PC-3 (cell line): ENCODE results near the gene GLOD5. TPM values are rescaled to one million over a fixed set of nuclear protein-coding genes. Genes with fewer than 3 reads are reported as not detected.

Experiments used
- ATAC-seq: fragments of 200-7000 bp; cut with Tn5 transposase; 2 replicates; pipeline ENCODE4 v1.9.1; 2020; ENCODE audit warnings: mild to moderate bottlenecking, moderate library complexity
- BruUV-seq: library from RNA; stranded (reverse); fragments of 400-500 nt; replicated peaks from 2 replicates; lab custom pipeline; 2021; lab: Mats Ljungman, UMichigan
- CTCF ChIA-PET: fragments of 300-600 bp; sonication (Branson Sonifier 250); formaldehyde crosslinking; loops from one replicate; lab custom pipeline; 2022; ENCODE audit warnings: antibody characterized with exemption; lab: Charles Lee
- POLR2A ChIA-PET: fragments of 300-600 bp; sonication (Branson Sonifier 250); formaldehyde crosslinking; loops from one replicate; lab custom pipeline; 2022; ENCODE audit warnings: antibody characterized with exemption; ENCODE audit not compliant: unreplicated experiment; lab: Charles Lee
- DNase-seq: peaks from one replicate; pipeline ENCODE4 v3.0.0-alpha.2; 2015
- H2AFZ ChIP-seq: fragments of 300-600 bp; sonication (generic); 2 replicates; pipeline ENCODE4 v1.6.0; 2016; ENCODE audit warnings: antibody characterized with exemption, low read length
- H3F3A ChIP-seq: fragments of 300-600 bp; sonication (generic); one replicate; pipeline ENCODE4 v1.6.0; 2017; ENCODE audit warnings: antibody characterized with exemption, low read length, control low read depth, mild to moderate bottlenecking; ENCODE audit not compliant: unreplicated experiment
- H3K27ac ChIP-seq: fragments of 300-600 bp; sonication (generic); 2 replicates; pipeline ENCODE4 v1.5.1; 2016; ENCODE audit warnings: mild to moderate bottlenecking, low read length
- H3K27me3 ChIP-seq: fragments of 300-600 bp; sonication (generic); 2 replicates; pipeline ENCODE4 v1.6.1; 2016; ENCODE audit warnings: low read length, mixed read lengths
- H3K36me3 ChIP-seq: fragments of 300-600 bp; sonication (generic); 2 replicates; pipeline ENCODE4 v1.6.1; 2016; ENCODE audit warnings: low read depth, mixed run types, low read length, mixed read lengths
- H3K4me1 ChIP-seq: fragments of 300-600 bp; sonication (generic); 2 replicates; pipeline ENCODE4 v1.5.1; 2016; ENCODE audit warnings: low read length; ENCODE audit not compliant: insufficient read depth
- H3K4me2 ChIP-seq: fragments of 300-600 bp; sonication (generic); 2 replicates; pipeline ENCODE4 v1.6.0; 2016; ENCODE audit warnings: low read length
- H3K4me3 ChIP-seq: fragments of 300-600 bp; sonication (generic); 2 replicates; pipeline ENCODE4 v1.5.1; 2016; ENCODE audit warnings: mild to moderate bottlenecking, low read length, mixed read lengths
- H3K79me2 ChIP-seq: fragments of 300-600 bp; sonication (generic); 2 replicates; pipeline ENCODE4 v1.6.1; 2017; ENCODE audit warnings: low read length, mixed read lengths
- H3K9ac ChIP-seq: fragments of 300-600 bp; sonication (generic); 2 replicates; pipeline ENCODE4 v1.6.0; 2016; ENCODE audit warnings: mild to moderate bottlenecking, low read length
- H3K9me2 ChIP-seq: fragments of 300-600 bp; sonication (generic); replicated peaks from 2 replicates; pipeline ENCODE4 v1.6.1; 2016; ENCODE audit warnings: mixed run types, low read length, mixed read lengths
- H3K9me3 ChIP-seq: fragments of 300-600 bp; sonication (generic); 2 replicates; pipeline ENCODE4 v1.6.1; 2016; ENCODE audit warnings: low read length, mixed read lengths
- H4K20me1 ChIP-seq: fragments of 300-600 bp; sonication (generic); 2 replicates; pipeline ENCODE4 v1.6.1; 2016; ENCODE audit warnings: low read length, mixed read lengths
- EZH2 ChIP-seq: fragments of 300-600 bp; sonication (generic); IDR thresholded peaks from one replicate; pipeline ENCODE4 v1.6.1; 2017; ENCODE audit warnings: antibody characterized with exemption, mild to moderate bottlenecking, low read length; ENCODE audit not compliant: unreplicated experiment
- EZH2phosphoT487 ChIP-seq: fragments of 300-600 bp; sonication (generic); IDR thresholded peaks from 2 replicates; pipeline ENCODE4 v1.6.1; 2018; ENCODE audit warnings: mild to moderate bottlenecking, antibody characterized with exemption, low read length, borderline replicate concordance
- intact Hi-C: fragments of 100-400 bp; cut with micrococcal nuclease; formaldehyde crosslinking; loops from 2 replicates; pipeline ENCODE4 v1.9.0; 2023
- total RNA-seq: library from RNA; depleted of rRNA; stranded (reverse); fragments of >200 nt; gene quantifications from 2 replicates; pipeline ENCODE4 v1.2.3, GENCODE V29; 2014
- TF ChIP-seq, protein P1 (sequence below): fragments of 300-600 bp; sonication (generic); conservative IDR thresholded peaks from 2 replicates; pipeline ENCODE4 v1.5.1; 2017; ENCODE audit warnings: antibody characterized with exemption, low read depth, mild to moderate bottlenecking, low read length

GLOD5 gene
- total RNA-seq, 1 experiment from 2014 or later, result not detected

DNA sequence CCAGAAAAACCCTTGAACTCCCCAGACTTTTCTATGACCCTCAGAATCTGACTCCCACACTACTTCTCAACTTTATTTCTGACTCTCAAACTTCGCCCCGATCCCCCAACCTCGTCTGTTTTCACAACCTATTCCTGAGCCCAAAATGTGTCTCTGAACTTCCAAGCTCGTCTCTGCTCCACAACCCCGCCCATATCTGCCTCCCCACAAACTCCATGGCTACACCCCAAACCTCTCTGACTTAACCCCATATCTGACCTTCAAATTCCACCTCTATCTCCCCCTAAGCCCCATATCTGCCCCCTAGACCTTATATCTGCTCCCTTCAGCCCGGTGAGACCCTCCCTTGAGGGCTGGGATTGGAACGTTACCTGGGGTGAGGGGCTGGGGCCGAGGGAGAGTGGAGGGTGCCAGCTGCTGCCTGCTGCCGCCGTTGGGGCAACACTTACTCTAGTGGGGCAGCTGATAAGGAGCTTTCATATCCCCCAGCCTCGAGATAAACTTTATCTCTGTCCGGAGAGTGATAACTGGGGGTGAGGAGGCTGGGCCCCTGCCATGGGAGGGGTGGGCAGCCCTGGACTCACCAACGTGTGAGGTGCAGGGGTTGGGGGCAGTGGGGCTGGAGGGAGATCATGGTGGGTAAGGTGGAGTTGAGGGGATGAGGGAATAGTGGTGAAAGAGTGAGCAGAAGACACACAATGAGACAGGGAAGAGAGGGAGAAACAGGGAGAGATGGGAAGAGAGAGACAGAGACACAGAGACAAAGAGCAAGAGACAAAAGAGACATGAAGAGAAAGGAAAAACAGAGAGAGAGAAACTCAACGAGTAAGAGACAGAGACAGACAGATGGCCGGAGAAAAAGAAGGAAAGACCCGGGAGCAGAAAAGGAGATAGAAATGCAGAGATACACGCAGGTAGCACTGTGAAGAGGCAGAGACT lies 26.2 kb downstream of the GLOD5 start:
- Histone ChIP-seq H3K79me2 (no peaks in the 10 kb centered on the region), H3F3A (no peaks in the 10 kb centered on the region), H3K4me1 (no peaks in the 10 kb centered on the region), H3K4me2 (no peak overlapping the region), H2AFZ (no peak overlapping the region), H3K9me3 (no peaks in the 10 kb centered on the region), H3K36me3 (no peaks in the 10 kb centered on the region), H3K27me3 (no peaks in the 10 kb centered on the region), H4K20me1 (no peaks in the 10 kb centered on the region), H3K9me2 (no peaks in the 10 kb centered on the region), H3K4me3 (no peak overlapping the region), H3K27ac (no peak overlapping the region), H3K9ac (no peak overlapping the region)
- no TSS peak for BruUV-seq
- ChIA-PET POLR2A (no interaction called here), CTCF (no interaction called here)
- DNase-seq (no peak), ATAC-seq (no peak)
- no peak for TF ChIP-seq EZH2
- TF ChIP-seq, protein P1, sequence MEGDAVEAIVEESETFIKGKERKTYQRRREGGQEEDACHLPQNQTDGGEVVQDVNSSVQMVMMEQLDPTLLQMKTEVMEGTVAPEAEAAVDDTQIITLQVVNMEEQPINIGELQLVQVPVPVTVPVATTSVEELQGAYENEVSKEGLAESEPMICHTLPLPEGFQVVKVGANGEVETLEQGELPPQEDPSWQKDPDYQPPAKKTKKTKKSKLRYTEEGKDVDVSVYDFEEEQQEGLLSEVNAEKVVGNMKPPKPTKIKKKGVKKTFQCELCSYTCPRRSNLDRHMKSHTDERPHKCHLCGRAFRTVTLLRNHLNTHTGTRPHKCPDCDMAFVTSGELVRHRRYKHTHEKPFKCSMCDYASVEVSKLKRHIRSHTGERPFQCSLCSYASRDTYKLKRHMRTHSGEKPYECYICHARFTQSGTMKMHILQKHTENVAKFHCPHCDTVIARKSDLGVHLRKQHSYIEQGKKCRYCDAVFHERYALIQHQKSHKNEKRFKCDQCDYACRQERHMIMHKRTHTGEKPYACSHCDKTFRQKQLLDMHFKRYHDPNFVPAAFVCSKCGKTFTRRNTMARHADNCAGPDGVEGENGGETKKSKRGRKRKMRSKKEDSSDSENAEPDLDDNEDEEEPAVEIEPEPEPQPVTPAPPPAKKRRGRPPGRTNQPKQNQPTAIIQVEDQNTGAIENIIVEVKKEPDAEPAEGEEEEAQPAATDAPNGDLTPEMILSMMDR, result no peak
- TF ChIP-seq EZH2phosphoT487, result no peak
- intact Hi-C loops, result no loop called here

DNA sequence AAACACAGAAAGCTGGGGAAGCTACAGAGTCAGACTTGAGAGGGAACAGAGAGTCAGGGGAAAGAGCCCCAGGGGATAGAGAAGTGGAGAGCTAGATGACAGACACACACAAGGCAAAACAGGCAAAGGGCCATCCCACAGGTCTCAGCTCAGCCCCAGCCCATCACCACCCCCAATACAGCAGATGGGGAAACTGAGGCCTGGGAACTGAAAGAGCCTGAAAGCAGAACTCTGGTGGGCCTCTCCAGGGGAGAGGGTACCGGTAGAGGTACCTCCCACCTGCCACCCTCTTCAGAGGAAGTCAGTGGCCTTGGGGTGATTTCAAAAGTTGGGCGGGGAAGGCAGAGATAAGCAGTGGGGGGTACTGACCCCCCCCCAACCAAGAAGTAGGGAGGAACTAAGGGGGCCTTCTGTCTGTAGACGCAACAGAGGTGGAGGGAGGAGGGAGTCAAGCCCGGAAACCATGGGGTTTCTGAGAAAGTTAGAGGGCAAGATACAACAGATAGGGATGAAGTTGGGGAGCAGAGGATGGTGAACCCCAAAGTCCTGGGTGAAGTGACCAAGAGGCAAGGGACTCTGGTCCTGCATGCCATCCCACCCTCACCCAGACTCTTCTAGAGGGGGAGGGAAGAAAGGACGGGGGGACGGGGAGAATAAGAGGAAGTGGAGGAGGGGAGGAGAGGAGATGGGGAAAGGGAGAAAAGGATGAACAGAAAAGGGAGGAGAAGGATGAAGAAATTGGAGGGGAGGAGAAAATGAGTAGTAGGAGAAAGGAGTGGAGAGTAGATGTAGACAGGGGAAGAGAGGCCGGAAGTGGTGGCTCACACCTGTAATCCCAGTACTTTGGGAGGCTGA lies 28.0 kb downstream of the GLOD5 start:
- ChIA-PET POLR2A (interaction anchor here (0.6 kb wide), 1 partner anchor 12 kb away, joined by 3 read pairs; the partner anchor contains the start of gene HDAC6), CTCF (no interaction called here)
- intact Hi-C loops, result no loop called here
- no peaks in the 10 kb centered on the region for H3F3A ChIP-seq
- no peaks in the 10 kb centered on the region for H3K9me3 ChIP-seq
- H3K9me2 ChIP-seq, result no peaks in the 10 kb centered on the region
- H3K4me1 ChIP-seq, result peaks cover under 1% of the 10 kb centered on the region
- H4K20me1 ChIP-seq, result no peaks in the 10 kb centered on the region
- H3K9ac ChIP-seq, result no peak overlapping the region
- DNase-seq (no peak), ATAC-seq (no peak)
- H3K36me3 ChIP-seq, result no peaks in the 10 kb centered on the region
- no peak overlapping the region for H2AFZ ChIP-seq
- H3K4me2 ChIP-seq, result no peak overlapping the region
- TF ChIP-seq, protein P1, result no peak
- TF ChIP-seq EZH2 (no peak), EZH2phosphoT487 (no peak)
- H3K27ac ChIP-seq, result no peak overlapping the region
- H3K79me2 ChIP-seq, result no peaks in the 10 kb centered on the region
- no peak overlapping the region for H3K4me3 ChIP-seq
- no peaks in the 10 kb centered on the region for H3K27me3 ChIP-seq
- no TSS peak for BruUV-seq
